Erythroblast (primary cell): ENCODE measurements around the gene CDKAL1.

ENCODE experiments used
- DNase-seq, 2 experiments: peaks; one replicate each; lab custom pipeline; 2025; lab: John Stamatoyannopoulos, UW
- GATA1 ChIP-seq: IDR thresholded peaks from 2 replicates; pipeline ENCODE4 v1.6.1; 2011; ENCODE audit warnings: low read depth, mild to moderate bottlenecking, control low read depth, low read length, moderate library complexity
- POLR2A ChIP-seq: IDR thresholded peaks from 2 replicates; pipeline ENCODE4 v1.6.1; 2011; ENCODE audit warnings: mild to moderate bottlenecking, low read length

Gene CDKAL1

GRCh38 chr6:21003780-21004541 is 469.7 kb downstream of the CDKAL1 start:
- no peak for TF ChIP-seq POLR2A
- no peak for TF ChIP-seq GATA1
- DNase-seq = no peak

DNA sequence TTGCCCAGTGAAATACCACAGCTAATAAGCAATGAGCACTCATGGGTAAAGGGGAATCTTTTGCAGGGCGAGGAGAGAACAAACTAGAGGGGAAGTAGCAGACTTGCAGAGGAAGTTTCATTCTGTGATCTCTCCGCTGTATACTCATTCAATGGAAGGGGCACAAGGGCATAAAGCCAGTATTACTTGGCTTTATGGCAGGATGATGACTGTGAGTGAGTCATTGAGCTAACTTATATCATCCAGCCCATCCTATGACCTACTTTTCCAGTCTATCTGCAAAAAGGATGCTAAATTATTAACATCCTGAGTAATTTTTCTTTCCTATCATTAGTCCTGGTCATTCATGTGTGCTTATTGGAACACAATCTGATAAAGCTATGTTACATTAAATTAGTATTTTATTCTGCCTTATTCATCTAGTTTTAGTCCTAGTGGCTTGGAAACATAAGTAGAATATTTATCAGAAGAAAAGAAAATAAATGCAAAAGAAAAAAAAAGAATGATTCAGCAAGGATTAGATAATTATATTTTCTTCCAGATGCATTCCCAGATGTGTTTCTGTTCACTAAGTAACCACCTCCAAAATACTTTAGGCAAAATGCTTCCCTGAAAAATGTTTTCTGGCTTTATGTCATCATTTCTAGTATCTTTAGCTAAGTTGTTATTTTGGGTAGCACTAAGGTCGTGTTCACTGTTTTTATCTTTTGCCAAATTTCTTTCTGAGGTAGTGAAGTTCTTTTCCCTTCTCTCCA is 471.7 kb downstream of the CDKAL1 start:
- no peak for DNase-seq
- TF ChIP-seq POLR2A (no peak), GATA1 (no peak)

DNA sequence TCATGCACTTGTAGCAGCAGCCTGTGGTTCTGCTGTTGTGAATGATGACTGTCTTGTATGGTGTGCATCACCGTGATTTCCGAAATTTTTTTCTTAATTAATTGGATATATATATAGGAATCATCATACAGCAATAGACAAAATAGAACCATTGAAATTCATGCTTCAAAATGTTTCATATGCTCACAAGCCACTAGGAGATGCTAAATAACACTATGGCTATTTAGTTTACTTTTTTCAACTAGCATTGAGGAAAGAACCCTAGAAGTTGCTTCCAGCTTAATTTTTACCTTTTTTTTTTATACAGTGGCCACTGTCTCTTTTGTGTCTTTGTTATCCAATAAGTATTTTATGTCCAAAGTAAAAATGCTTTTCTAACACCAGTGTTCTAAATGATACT is 485.4 kb downstream of the CDKAL1 start:
- no peak for DNase-seq
- TF ChIP-seq POLR2A = no peak
- no peak for TF ChIP-seq GATA1

- DNase-seq = no peak
- TF ChIP-seq GATA1 = no peak
- TF ChIP-seq POLR2A = no peak
These were observed 488.3 kb downstream of the CDKAL1 start for GRCh38 chr6:21022343-21023107.

DNA sequence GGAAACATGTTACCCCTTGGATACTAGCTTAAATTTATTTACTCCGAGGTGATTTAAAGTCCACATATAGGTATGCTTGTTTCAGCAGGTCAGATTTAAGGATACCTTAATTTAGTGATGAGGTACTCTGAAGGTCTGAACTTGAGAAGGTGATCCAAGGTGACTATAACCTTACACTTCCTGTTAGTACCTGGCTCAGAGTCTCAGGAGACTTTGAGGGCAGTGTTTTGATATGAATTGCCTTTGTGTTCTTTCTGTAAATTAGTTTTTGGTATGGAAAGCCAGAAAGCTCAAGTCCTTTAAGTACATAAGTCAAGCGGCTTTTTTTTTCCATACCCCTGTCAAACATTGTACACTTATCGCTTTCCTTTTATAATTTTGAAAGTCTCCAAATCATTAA is 489.0 kb downstream of the CDKAL1 start:
- TF ChIP-seq GATA1 = no peak
- no peak for TF ChIP-seq POLR2A
- DNase-seq = no peak

GRCh38 chr6:21024616-21025015 is 490.4 kb downstream of the CDKAL1 start:
- no peak for TF ChIP-seq GATA1
- TF ChIP-seq POLR2A = no peak
- no peak for DNase-seq

DNA sequence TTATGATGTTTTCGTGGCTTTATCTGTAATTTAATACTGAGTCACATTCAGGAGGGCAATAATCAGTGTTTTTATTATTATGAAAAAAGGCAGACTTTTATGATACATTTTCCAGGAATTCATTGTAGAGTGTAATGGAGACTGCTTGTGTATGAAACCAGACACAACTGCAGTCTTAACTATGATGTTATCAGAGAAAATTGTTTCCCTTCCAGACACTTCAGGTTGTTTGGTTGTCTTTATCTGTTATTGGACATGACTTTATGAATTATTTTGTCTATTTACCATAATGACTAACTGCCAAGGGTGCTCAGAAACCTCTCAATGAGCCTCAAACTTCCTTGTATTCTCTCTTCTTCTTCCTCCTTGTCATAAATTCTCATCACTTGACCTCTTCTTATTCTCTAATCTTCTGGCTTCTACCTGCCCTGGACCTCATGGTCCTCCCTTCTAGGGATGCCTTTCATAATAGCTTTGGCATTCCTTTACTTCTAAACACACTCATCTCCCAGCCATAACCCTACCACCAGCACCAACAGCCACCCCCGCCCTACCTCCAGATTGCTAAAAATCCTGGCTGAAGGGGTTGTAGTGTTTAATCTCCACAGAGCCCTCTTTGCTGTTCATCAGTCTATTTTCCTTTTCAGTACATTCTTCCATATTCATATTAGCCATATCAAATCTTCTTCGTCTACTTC is 492.5 kb downstream of the CDKAL1 start:
- TF ChIP-seq POLR2A = no peak
- TF ChIP-seq GATA1 = no peak
- DNase-seq = no peak

- DNase-seq = no peak
- TF ChIP-seq GATA1 (no peak), POLR2A (no peak)
These were observed 493.2 kb downstream of the CDKAL1 start for GRCh38 chr6:21027507-21027906.

DNA sequence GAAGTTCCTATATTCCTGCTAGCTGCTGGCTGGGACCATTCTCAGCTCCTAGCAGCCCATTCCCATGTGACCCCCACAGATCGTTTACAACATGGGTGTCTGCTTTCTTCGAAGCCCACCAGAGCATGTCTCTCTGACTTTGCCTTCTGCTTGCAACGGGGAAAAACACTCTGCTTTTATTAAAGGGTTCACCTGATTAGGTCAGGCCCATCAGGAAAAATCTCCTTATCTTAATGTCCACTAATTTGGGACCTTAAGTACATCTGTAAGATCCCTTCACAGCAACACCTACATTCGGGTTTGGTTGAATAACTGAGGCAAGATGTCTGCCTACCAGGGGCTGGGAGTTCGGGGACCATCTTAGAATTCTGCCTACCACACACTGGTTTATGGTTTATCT is 496.9 kb downstream of the CDKAL1 start:
- DNase-seq = no peak
- no peak for TF ChIP-seq GATA1
- TF ChIP-seq POLR2A = no peak

DNA sequence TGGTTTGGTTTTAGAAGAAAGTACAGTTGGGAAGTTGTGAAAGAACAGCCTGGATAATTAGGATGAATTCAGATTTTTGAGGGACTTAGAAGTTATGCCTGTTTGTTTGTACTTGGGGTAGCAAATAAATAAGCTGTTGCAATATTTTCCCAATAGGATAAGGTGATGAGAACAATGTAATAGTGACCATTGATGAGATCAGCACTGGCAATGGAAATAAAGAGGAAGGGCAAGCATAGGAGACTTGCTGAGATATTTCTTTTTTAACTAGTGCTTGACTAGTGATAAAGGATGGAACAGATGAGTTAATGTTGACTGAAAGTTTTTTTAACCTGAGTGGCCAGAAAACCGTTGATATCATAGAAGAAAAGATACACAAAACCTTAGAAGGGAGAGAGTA is 498.8 kb downstream of the CDKAL1 start:
- TF ChIP-seq GATA1 (no peak), POLR2A (no peak)
- DNase-seq = no peak

DNA sequence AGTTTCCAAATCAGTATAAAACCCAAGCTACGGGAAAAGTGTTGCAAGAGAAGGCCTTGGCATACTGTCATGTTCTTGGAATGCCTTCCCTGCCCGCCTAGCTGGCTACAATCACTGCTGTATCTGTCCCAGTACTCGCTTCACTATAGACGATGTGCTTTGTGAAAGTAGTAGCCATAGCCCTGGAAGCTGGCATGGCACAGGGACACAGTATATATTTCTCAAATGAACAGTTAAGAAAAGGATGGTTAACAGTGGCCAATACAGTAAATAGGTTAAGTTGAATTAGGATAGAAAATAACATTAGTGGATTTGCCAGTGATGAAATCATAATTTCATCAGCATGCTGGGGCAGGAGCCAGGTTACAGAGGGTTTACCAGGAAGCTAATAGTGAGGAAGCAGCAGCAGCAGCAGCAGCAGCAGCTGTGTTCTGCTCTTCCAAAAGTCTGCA is 499.3 kb downstream of the CDKAL1 start:
- DNase-seq = no peak
- no peak for TF ChIP-seq GATA1
- no peak for TF ChIP-seq POLR2A

DNA sequence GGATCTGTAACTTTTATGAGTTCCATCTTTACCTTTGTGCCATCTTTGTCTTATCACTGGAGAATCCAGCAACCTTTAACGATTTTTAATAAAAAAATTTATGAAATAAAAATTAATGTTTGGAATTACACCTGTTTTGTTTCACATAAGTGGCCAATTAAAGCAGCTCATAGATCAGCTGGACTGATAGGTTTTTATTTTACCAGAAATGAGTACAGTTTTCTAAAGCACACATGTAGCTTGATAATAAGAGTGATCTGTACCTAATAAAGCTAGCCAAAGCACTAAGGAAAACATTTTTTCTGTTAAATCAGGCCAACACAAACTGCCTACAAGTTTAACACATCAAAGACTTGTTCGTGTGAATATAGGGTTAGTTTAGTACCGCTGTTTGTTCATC is 500.1 kb downstream of the CDKAL1 start:
- DNase-seq = no peak
- TF ChIP-seq GATA1 = no peak
- TF ChIP-seq POLR2A = no peak

GRCh38 chr6:21037453-21037852 is 503.2 kb downstream of the CDKAL1 start:
- no peak for DNase-seq
- TF ChIP-seq POLR2A (no peak), GATA1 (no peak)
